Fibroblast of the aortic adventitia (primary cell): ENCODE measurements around the gene SGCA. TPM values are rescaled to one million over a fixed set of nuclear protein-coding genes. Genes with fewer than 3 reads are reported as not detected.

Experiments
- DNase-seq: peaks from one replicate; pipeline ENCODE4 v3.0.0-alpha.2; 2010; ENCODE audit warnings: low read depth
- H3K4me3 ChIP-seq: 2 replicates; pipeline ENCODE4 v1.5.1; 2011; ENCODE audit warnings: low read depth, mild to moderate bottlenecking, control low read depth, low read length, moderate library complexity
- CTCF ChIP-seq: IDR thresholded peaks from 2 replicates; pipeline ENCODE4 v1.5.1; 2011; ENCODE audit warnings: mild to moderate bottlenecking, low read length, control low read depth, inconsistent platforms; ENCODE audit not compliant: insufficient read depth
- total RNA-seq: library from RNA; depleted of rRNA; stranded (reverse); fragments of >200 nt; gene quantifications from 2 replicates; pipeline ENCODE4 v1.2.3, GENCODE V29; 2012; ENCODE audit warnings: low replicate concordance

SGCA gene
- total RNA-seq, 1 donor: 0.90 TPM

- no peak for DNase-seq
- no peak overlapping the region for H3K4me3 ChIP-seq
- TF ChIP-seq CTCF: no peak
These were observed 739 bp upstream of the SGCA start for GRCh38 chr17:50165066-50165465.

- H3K4me3 ChIP-seq: no peak overlapping the region
- TF ChIP-seq CTCF: no peak
- DNase-seq: no peak
These were observed 339 bp upstream of the SGCA start for GRCh38 chr17:50165466-50165865.

GRCh38 chr17:50166518-50167181, 845 bp downstream of the SGCA start:
- DNase-seq: no peak
- no peak for TF ChIP-seq CTCF
- H3K4me3 ChIP-seq: no peak overlapping the region

GRCh38 chr17:50167371-50167770, 1.6 kb downstream of the SGCA start:
- H3K4me3 ChIP-seq: no peak overlapping the region
- DNase-seq: no peak
- TF ChIP-seq CTCF: no peak

GRCh38 chr17:50168319-50168718, 2.5 kb downstream of the SGCA start:
- no peak for TF ChIP-seq CTCF
- DNase-seq: no peak

GRCh38 chr17:50169121-50169764, 3.4 kb downstream of the SGCA start:
- no peak overlapping the region for H3K4me3 ChIP-seq
- peak; percentile 82 for DNase-seq
- peak; percentile 87 for TF ChIP-seq CTCF

More at GRCh38 chr17:50168319-50168718, 2.5 kb downstream of the SGCA start:
- no peak overlapping the region for H3K4me3 ChIP-seq
